ENCODE data around the gene RALY. TPM values are rescaled to one million over a fixed set of nuclear protein-coding genes. Genes with fewer than 3 reads are reported as not detected.

RALY gene
- total and polyA plus RNA-seq, 2 of the 4 experiments (the other 2 are of a cell fraction), result 46.2 to 115 TPM

- Histone ChIP-seq H4K91ac (ENCODE audit: insufficient read depth, low read depth, low read length) (no peak overlapping the region), H3K4me1 (ENCODE audit: control insufficient read depth, insufficient read depth, low read length) (no peaks in the 10 kb centered on the region), H3K18ac (ENCODE audit: low read depth, low read length) (no peak overlapping the region), H3K9me1 (ENCODE audit: insufficient read depth, low read length) (peaks cover 9% of the 10 kb centered on the region), H3K23ac (ENCODE audit: low read depth, low read length) (no peak overlapping the region), H2AFZ (replicated peaks; ENCODE audit: low read length, poor library complexity) (no peak overlapping the region), H2AK9ac (replicated peaks; ENCODE audit: low read depth, low read length, poor library complexity) (no peak overlapping the region), H3K14ac (replicated peaks; ENCODE audit: low read depth, low read length) (no peak overlapping the region), H4K8ac (ENCODE audit: low read depth in 2 of 2, low read length in 2 of 2) (no peak overlapping the region), H3K36me3 (ENCODE audit: control insufficient read depth, insufficient read depth, low read length) (peaks cover 71% of the 10 kb centered on the region), H3K9me3 (ENCODE audit: control insufficient read depth, insufficient read depth, low read length) (no peaks in the 10 kb centered on the region), H3K27ac (ENCODE audit: insufficient read depth, low read length) (no peak overlapping the region), H2BK120ac (ENCODE audit: low read depth, low read length) (no peak overlapping the region), H4K20me1 (ENCODE audit: insufficient read depth, low read length) (peaks cover 70% of the 10 kb centered on the region), H3K4me3 (ENCODE audit: insufficient read depth, low read depth, low read length) (no peak overlapping the region), H2AK5ac (ENCODE audit: low read depth, low read length) (no peak overlapping the region), H3K4me2 (ENCODE audit: low read depth, low read length) (no peak overlapping the region), H3K27me3 (ENCODE audit: control insufficient read depth, insufficient read depth, low read length) (no peaks in the 10 kb centered on the region), H3K9ac (ENCODE audit: low read depth, low read length) (no peak overlapping the region), H3K56ac (ENCODE audit: extremely low read depth, insufficient read depth, low read length) (no peak overlapping the region), H3K4ac (ENCODE audit: low read depth, low read length) (no peak overlapping the region), H3K79me1 (ENCODE audit: low read depth in 1 of 2, low read length in 2 of 2) (peaks cover 42 to 62% of the 10 kb centered on the region in 2 experiments), H4K5ac (ENCODE audit: low read depth, low read length) (no peak overlapping the region), H2BK5ac (ENCODE audit: low read depth, low read length, poor library complexity, severe bottlenecking) (no peak overlapping the region), H2BK15ac (ENCODE audit: low read depth, low read length) (no peak overlapping the region), H2BK20ac (ENCODE audit: low read depth, low read length) (no peak overlapping the region)
- no peak for ATAC-seq (ENCODE audit: low read depth)
- no TSS peak for BruUV-seq (replicated peaks)
- in situ Hi-C loops (cut with MboI; ENCODE audit: low sequenced_read_pairs), result no loop called here
- no peak for DNase-seq
- no CpG with 5 or more reads among the region's 6 CpGs for WGBS, 2 experiments (ENCODE audit: extremely low coverage in 2 of 2, insufficient read length in 1 of 2)
- dilution Hi-C loops (cut with HindIII; ENCODE audit: low sequenced_read_pairs, unreplicated experiment), result no loop called here
- ChIA-PET POLR2A (ENCODE audit: unreplicated experiment) (interaction anchor here (0.6 kb wide), 1 partner anchor 11 kb away, joined by 5 read pairs; no protein-coding TSS in a partner anchor), CTCF (no interaction called here)
- intact Hi-C loops (cut with micrococcal nuclease), result no loop called here
- TF ChIP-seq MAZ (IDR thresholded peaks at IDR 0.05; ENCODE audit: borderline replicate concordance, low read depth, low read length), result no peak
- TF ChIP-seq POLR2A (IDR thresholded peaks at IDR 0.05; ENCODE audit: low read depth, low read length), result no peak
- TF ChIP-seq ELK1 (IDR thresholded peaks at IDR 0.05; ENCODE audit: borderline replicate concordance, low read depth, low read length), result no peak
- no peak for TF ChIP-seq MAFK (IDR thresholded peaks at IDR 0.05; ENCODE audit: low read depth, low read length)
- TF ChIP-seq CEBPB (IDR thresholded peaks at IDR 0.05; ENCODE audit: low read depth, low read length), result no peak
- TF ChIP-seq RCOR1 (IDR thresholded peaks at IDR 0.05; ENCODE audit: insufficient replicate concordance, low read length), result no peak
- TF ChIP-seq MXI1 (IDR thresholded peaks at IDR 0.05; ENCODE audit: borderline replicate concordance, low read depth, low read length), result no peak
- no peak for TF ChIP-seq RFX5 (IDR thresholded peaks at IDR 0.05; ENCODE audit: low read depth, low read length)
- TF ChIP-seq NFE2L2 (IDR thresholded peaks at IDR 0.05; ENCODE audit: low read depth, low read length), result no peak
- TF ChIP-seq CHD1 (IDR thresholded peaks at IDR 0.05; ENCODE audit: low read depth, low read length), result no peak
- TF ChIP-seq FOS (IDR thresholded peaks at IDR 0.05; ENCODE audit: low read depth, low read length), result no peak
- no peak for TF ChIP-seq BHLHE40 (IDR thresholded peaks at IDR 0.05; ENCODE audit: low read depth, low read length)
Observed at GRCh38 chr20:34091637-34092200, 98.0 kb downstream of the RALY start.

All from IMR-90 (cell line).